GM12874 (cell line): Measurements from ENCODE around the gene GUCY1A1.

Experiments
- TF ChIP-seq, protein P1 (sequence below): IDR thresholded peaks from 2 replicates; pipeline ENCODE4 v1.5.1; 2011; ENCODE audit warnings: low read depth, mild to moderate bottlenecking, control low read depth, low read length, moderate library complexity; ENCODE audit not compliant: insufficient read depth

GUCY1A1 gene

GRCh38 chr4:155653052-155653451 is 13.6 kb upstream of the GUCY1A1 start:
- TF ChIP-seq, protein P1, sequence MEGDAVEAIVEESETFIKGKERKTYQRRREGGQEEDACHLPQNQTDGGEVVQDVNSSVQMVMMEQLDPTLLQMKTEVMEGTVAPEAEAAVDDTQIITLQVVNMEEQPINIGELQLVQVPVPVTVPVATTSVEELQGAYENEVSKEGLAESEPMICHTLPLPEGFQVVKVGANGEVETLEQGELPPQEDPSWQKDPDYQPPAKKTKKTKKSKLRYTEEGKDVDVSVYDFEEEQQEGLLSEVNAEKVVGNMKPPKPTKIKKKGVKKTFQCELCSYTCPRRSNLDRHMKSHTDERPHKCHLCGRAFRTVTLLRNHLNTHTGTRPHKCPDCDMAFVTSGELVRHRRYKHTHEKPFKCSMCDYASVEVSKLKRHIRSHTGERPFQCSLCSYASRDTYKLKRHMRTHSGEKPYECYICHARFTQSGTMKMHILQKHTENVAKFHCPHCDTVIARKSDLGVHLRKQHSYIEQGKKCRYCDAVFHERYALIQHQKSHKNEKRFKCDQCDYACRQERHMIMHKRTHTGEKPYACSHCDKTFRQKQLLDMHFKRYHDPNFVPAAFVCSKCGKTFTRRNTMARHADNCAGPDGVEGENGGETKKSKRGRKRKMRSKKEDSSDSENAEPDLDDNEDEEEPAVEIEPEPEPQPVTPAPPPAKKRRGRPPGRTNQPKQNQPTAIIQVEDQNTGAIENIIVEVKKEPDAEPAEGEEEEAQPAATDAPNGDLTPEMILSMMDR: no peak

GRCh38 chr4:155656025-155656424 is 10.6 kb upstream of the GUCY1A1 start:
- TF ChIP-seq, protein P1: no peak

GRCh38 chr4:155657169-155657568 is 9.5 kb upstream of the GUCY1A1 start:
- TF ChIP-seq, protein P1: no peak

DNA sequence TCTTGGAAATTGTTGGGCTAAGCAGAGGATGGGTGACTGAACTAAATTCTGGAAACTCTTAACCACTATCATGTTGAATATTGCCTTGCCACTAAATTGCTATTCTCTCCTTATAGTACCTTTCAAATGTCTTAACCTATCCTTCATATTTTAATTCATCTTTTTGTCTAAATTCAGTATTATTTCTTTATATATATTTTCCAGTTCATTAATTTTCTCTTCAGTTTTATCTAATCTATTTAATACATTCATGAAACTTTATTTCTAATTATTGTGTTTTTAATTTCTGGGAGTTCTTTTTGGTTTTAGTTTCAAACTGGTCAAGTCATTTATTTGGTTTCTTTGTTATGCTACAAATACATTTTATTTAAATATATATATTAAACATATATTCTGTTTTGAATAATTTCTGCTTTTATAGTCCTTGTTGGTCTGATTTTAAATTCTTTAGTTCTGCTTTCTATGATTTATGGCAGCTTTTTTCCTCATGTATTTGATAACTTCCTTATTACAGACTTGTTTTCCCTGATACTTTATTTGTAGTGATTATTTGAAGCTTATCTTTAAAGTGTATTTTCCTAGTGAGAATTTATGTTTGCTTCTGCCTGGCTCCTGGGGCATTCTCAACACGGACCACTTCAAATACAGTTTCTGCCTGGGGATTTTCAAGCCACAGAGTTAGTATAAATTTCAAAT is 8.5 kb upstream of the GUCY1A1 start:
- TF ChIP-seq, protein P1: no peak

- TF ChIP-seq, protein P1: no peak
Measured at GRCh38 chr4:155658681-155659064, 8.0 kb upstream of the GUCY1A1 start.

DNA sequence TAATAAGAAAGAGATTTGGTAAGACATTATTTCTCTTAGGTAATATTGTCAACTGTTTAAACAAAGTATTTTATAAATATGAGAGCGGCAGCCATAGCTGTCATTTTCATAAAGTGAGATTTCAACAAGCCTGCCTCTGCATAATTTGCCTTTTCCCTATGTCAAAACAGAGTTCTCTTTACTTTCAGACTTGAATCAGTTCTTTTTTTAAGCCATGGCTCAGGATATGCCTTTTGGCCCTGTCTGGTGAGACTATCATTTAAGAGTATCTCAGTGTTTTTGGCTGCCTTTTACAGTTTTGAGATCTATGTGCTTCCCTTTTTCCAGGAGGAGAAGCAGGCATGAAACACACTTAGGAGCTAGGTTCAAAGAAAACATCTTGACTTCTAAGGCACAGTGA is 7.5 kb upstream of the GUCY1A1 start:
- TF ChIP-seq, protein P1: no peak

DNA sequence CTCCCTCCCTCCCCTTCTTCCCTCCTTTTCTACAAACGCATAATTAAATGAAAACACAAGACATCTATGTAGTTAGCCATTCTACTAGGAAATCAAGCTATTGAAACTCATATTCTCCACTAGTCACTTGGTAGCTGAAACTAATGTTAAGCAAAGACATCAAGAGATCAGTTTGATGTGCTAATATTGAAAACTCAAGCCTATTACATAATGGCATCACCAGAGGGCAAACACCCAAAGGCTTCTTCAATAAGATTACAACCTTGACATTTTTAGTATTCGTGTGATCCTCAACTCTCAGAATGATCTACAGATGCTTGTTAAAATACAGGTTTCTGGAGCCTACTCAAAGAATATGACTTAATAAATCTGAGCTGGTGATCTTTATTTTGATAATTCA is 6.2 kb upstream of the GUCY1A1 start:
- TF ChIP-seq, protein P1: no peak
